ENCODE data around the gene B3GLCT. TPM values are rescaled to one million over a fixed set of nuclear protein-coding genes. Genes with fewer than 3 reads are reported as not detected.

B3GLCT gene
- total RNA-seq, 2 donors from 2014 or later, result 9.3 to 10.4 TPM

DNA sequence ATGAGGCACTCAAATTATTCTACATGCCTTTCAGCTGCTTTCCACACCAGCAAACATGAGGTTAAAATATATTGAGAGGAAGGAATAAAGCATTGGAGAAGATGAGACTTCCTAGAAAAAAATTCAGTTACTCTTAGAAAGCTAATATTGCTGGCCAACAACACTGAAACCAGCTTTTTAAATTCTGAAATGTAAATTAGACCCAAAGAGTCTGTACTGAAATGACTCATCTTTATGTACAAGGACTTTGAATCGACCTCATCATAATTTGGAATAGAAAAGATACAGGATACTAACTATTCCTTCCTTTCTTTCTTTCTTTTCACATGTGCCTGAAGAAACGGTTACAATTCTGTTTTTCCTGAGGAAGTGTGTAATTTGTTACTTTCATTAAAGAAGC lies 31.6 kb upstream of the B3GLCT start:
- no peaks in the 10 kb centered on the region for H3K36me3 ChIP-seq
- no peaks in the 10 kb centered on the region for H3K27me3 ChIP-seq (replicated peaks; ENCODE audit: insufficient read depth)
- H3K4me1 ChIP-seq (ENCODE audit: control insufficient read depth in 1 of 2, low read depth in 2 of 2), result peaks cover 0 to under 1% of the 10 kb centered on the region in 2 donors
- DNase-seq (ENCODE audit: low spot score), result no peak
- no peak for TF ChIP-seq CTCF (IDR thresholded peaks at IDR 0.05)
- H3K9me3 ChIP-seq, result no peaks in the 10 kb centered on the region
- no peak overlapping the region for H3K27ac ChIP-seq
- H3K4me3 ChIP-seq, result no peak overlapping the region
- no peak for ATAC-seq (ENCODE audit: insufficient number of reproducible peaks, low FRiP score, low read depth)

- no peak for TF ChIP-seq CTCF (IDR thresholded peaks at IDR 0.05)
- ATAC-seq (ENCODE audit: insufficient number of reproducible peaks, low FRiP score, low read depth) (no peak), DNase-seq (ENCODE audit: low spot score) (no peak)
- no peak overlapping the region for H3K4me3 ChIP-seq
- no peak overlapping the region for H3K27ac ChIP-seq
- H3K9me3 ChIP-seq, result no peaks in the 10 kb centered on the region
- H3K4me1 ChIP-seq (ENCODE audit: control insufficient read depth in 1 of 2, low read depth in 2 of 2), result no peaks in the 10 kb centered on the region
- H3K27me3 ChIP-seq (replicated peaks; ENCODE audit: insufficient read depth), result no peaks in the 10 kb centered on the region
- H3K36me3 ChIP-seq, result no peaks in the 10 kb centered on the region
Observed at GRCh38 chr13:31168736-31169135, 31.0 kb upstream of the B3GLCT start.

DNA sequence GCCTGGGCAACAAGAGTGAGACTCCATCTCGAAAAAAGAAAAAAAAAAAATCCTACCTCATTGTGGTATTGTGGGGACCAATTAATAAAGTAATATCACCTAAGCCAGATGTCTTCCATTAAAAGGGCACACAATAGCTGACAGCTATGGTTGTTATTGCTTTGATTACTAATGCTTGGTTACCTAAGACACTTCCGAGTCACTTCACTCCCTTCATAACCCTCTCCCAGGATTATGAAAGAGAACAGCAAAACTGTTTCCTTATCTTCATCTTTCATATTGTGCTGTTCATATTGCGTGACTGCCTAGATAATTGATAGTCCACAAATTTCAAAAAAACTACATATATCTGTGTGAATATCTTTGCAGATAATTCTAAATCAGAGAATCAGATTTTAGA lies 27.8 kb upstream of the B3GLCT start:
- no peaks in the 10 kb centered on the region for H3K9me3 ChIP-seq
- no peak for TF ChIP-seq CTCF (IDR thresholded peaks at IDR 0.05)
- DNase-seq (ENCODE audit: low spot score) (no peak), ATAC-seq (ENCODE audit: insufficient number of reproducible peaks, low FRiP score, low read depth) (no peak)
- H3K4me1 ChIP-seq (ENCODE audit: control insufficient read depth in 1 of 2, low read depth in 2 of 2), result no peaks in the 10 kb centered on the region
- H3K27me3 ChIP-seq (replicated peaks; ENCODE audit: insufficient read depth), result no peaks in the 10 kb centered on the region
- H3K4me3 ChIP-seq, result no peak overlapping the region
- H3K27ac ChIP-seq, result no peak overlapping the region
- H3K36me3 ChIP-seq, result no peaks in the 10 kb centered on the region

DNA sequence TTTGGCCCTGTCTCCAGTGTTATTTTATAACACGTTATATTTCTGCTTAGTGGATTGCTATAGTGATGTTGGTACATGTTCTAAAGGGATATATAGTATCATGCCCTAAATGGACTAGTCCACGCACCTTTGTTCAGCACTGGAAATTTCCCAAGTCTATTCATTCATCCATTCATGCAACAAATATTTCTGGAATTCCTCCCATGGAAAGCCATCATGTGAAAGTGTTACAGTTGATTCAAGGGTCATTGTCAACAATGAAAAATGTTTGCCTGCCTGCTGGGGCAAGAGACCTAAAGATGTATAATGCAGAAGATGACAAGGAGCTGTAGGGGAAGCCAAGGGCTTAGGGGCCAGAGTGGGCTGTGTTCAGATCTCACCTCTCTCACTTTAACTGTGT lies 27.2 kb upstream of the B3GLCT start:
- H3K4me1 ChIP-seq (ENCODE audit: control insufficient read depth in 1 of 2, low read depth in 2 of 2), result no peaks in the 10 kb centered on the region
- DNase-seq (ENCODE audit: low spot score) (no peak), ATAC-seq (ENCODE audit: insufficient number of reproducible peaks, low FRiP score, low read depth) (no peak)
- H3K36me3 ChIP-seq, result no peaks in the 10 kb centered on the region
- H3K9me3 ChIP-seq, result no peaks in the 10 kb centered on the region
- H3K27me3 ChIP-seq (replicated peaks; ENCODE audit: insufficient read depth), result no peaks in the 10 kb centered on the region
- no peak overlapping the region for H3K4me3 ChIP-seq
- no peak overlapping the region for H3K27ac ChIP-seq
- TF ChIP-seq CTCF (IDR thresholded peaks at IDR 0.05), result no peak

GRCh38 chr13:31174018-31174417 lies 25.8 kb upstream of the B3GLCT start:
- TF ChIP-seq CTCF (IDR thresholded peaks at IDR 0.05), result no peak
- ATAC-seq (ENCODE audit: insufficient number of reproducible peaks, low FRiP score, low read depth), result no peak
- no peak overlapping the region for H3K4me3 ChIP-seq
- no peaks in the 10 kb centered on the region for H3K9me3 ChIP-seq
- H3K4me1 ChIP-seq (ENCODE audit: control insufficient read depth in 1 of 2, low read depth in 2 of 2), result no peaks in the 10 kb centered on the region
- H3K27me3 ChIP-seq (replicated peaks; ENCODE audit: insufficient read depth), result no peaks in the 10 kb centered on the region
- no peaks in the 10 kb centered on the region for H3K36me3 ChIP-seq
- DNase-seq (ENCODE audit: low spot score), result no peak
- H3K27ac ChIP-seq, result no peak overlapping the region

Data from thoracic aorta (tissue), 2 donors.